Measurements from ENCODE around the gene COMMD2. TPM values are rescaled to one million over a fixed set of nuclear protein-coding genes. Genes with fewer than 3 reads are reported as not detected.

Gene COMMD2
- total and polyA plus RNA-seq, 2 of the 4 experiments (the other 2 are of a cell fraction): 23.6 to 46.1 TPM

DNA sequence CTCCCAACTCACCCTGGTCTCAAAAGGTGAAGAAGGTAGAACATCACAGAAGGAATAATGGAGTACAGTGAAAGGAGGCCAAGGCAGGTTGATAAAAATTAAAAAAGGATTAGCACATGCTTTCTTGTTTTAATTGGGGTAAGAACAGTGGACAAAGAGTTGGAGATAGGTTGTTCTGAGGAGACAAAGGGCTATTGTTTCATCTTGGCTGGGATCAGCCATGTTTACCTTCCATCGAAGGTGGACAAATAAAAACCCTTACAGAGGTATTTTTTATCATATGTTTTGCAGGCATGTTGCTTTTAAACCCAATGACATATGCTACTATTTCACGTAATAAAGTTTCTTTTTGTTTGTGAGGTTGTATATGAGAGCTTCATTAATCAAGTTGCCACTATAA is 12.9 kb downstream of the COMMD2 start:
- H2AFZ ChIP-seq (replicated peaks; ENCODE audit: low read length, poor library complexity): no peak overlapping the region
- H3K14ac ChIP-seq (replicated peaks; ENCODE audit: low read depth, low read length): no peak overlapping the region
- H3K9me1 ChIP-seq (ENCODE audit: insufficient read depth, low read length): no peaks in the 10 kb centered on the region
- H4K20me1 ChIP-seq (ENCODE audit: insufficient read depth, low read length): no peaks in the 10 kb centered on the region
- POLR2A ChIA-PET (ENCODE audit: unreplicated experiment): interaction anchor here (0.5 kb wide), 1 partner anchor 784 kb away, joined by 3 read pairs; no protein-coding TSS in a partner anchor
- H3K18ac ChIP-seq (ENCODE audit: low read depth, low read length): no peak overlapping the region
- TF ChIP-seq RCOR1 (IDR thresholded peaks at IDR 0.05; ENCODE audit: insufficient replicate concordance, low read length): no peak
- no peak for TF ChIP-seq CHD1 (IDR thresholded peaks at IDR 0.05; ENCODE audit: low read depth, low read length)
- no peak for TF ChIP-seq BHLHE40 (IDR thresholded peaks at IDR 0.05; ENCODE audit: low read depth, low read length)
- TF ChIP-seq, protein P1, sequence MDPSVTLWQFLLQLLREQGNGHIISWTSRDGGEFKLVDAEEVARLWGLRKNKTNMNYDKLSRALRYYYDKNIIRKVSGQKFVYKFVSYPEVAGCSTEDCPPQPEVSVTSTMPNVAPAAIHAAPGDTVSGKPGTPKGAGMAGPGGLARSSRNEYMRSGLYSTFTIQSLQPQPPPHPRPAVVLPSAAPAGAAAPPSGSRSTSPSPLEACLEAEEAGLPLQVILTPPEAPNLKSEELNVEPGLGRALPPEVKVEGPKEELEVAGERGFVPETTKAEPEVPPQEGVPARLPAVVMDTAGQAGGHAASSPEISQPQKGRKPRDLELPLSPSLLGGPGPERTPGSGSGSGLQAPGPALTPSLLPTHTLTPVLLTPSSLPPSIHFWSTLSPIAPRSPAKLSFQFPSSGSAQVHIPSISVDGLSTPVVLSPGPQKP (IDR thresholded peaks at IDR 0.05; ENCODE audit: borderline replicate concordance, low read depth, low read length): no peak
- TF ChIP-seq POLR2A (IDR thresholded peaks at IDR 0.05; ENCODE audit: low read depth, low read length): no peak
- TF ChIP-seq RAD21 (IDR thresholded peaks at IDR 0.05; ENCODE audit: low read length): no peak
- TF ChIP-seq, protein P2, sequence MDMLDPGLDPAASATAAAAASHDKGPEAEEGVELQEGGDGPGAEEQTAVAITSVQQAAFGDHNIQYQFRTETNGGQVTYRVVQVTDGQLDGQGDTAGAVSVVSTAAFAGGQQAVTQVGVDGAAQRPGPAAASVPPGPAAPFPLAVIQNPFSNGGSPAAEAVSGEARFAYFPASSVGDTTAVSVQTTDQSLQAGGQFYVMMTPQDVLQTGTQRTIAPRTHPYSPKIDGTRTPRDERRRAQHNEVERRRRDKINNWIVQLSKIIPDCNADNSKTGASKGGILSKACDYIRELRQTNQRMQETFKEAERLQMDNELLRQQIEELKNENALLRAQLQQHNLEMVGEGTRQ (IDR thresholded peaks at IDR 0.05; ENCODE audit: low read depth, low read length): no peak
- no peak for TF ChIP-seq MXI1 (IDR thresholded peaks at IDR 0.05; ENCODE audit: borderline replicate concordance, low read depth, low read length)
- no peak for TF ChIP-seq CEBPB (IDR thresholded peaks at IDR 0.05; ENCODE audit: low read depth, low read length)
- TF ChIP-seq NFE2L2 (IDR thresholded peaks at IDR 0.05; ENCODE audit: low read depth, low read length): no peak
- TF ChIP-seq MAZ (IDR thresholded peaks at IDR 0.05; ENCODE audit: borderline replicate concordance, low read depth, low read length): no peak
- TF ChIP-seq RFX5 (IDR thresholded peaks at IDR 0.05; ENCODE audit: low read depth, low read length): no peak
- TF ChIP-seq, protein P3, sequence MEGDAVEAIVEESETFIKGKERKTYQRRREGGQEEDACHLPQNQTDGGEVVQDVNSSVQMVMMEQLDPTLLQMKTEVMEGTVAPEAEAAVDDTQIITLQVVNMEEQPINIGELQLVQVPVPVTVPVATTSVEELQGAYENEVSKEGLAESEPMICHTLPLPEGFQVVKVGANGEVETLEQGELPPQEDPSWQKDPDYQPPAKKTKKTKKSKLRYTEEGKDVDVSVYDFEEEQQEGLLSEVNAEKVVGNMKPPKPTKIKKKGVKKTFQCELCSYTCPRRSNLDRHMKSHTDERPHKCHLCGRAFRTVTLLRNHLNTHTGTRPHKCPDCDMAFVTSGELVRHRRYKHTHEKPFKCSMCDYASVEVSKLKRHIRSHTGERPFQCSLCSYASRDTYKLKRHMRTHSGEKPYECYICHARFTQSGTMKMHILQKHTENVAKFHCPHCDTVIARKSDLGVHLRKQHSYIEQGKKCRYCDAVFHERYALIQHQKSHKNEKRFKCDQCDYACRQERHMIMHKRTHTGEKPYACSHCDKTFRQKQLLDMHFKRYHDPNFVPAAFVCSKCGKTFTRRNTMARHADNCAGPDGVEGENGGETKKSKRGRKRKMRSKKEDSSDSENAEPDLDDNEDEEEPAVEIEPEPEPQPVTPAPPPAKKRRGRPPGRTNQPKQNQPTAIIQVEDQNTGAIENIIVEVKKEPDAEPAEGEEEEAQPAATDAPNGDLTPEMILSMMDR (conservative IDR thresholded peaks at IDR 0.05; ENCODE audit: low read depth, low read length): no peak
- no peak for TF ChIP-seq MAFK (IDR thresholded peaks at IDR 0.05; ENCODE audit: low read depth, low read length)
- TF ChIP-seq SMC3 (IDR thresholded peaks at IDR 0.05; ENCODE audit: low read depth, low read length): no peak
- TF ChIP-seq FOS (IDR thresholded peaks at IDR 0.05; ENCODE audit: low read depth, low read length): no peak
- H2BK120ac ChIP-seq (ENCODE audit: low read depth, low read length): no peak overlapping the region
- H4K8ac ChIP-seq (ENCODE audit: low read depth in 2 of 2, low read length in 2 of 2): no peak overlapping the region
- no peak overlapping the region for H4K91ac ChIP-seq (ENCODE audit: insufficient read depth, low read depth, low read length)
- DNase-seq (no peak), ATAC-seq (ENCODE audit: low read depth) (no peak)
- no peak overlapping the region for H3K4ac ChIP-seq (ENCODE audit: low read depth, low read length)
- H2BK15ac ChIP-seq (ENCODE audit: low read depth, low read length): no peak overlapping the region
- H3K4me1 ChIP-seq (ENCODE audit: control insufficient read depth, insufficient read depth, low read length): peaks cover 4% of the 10 kb centered on the region
- no peak overlapping the region for H3K56ac ChIP-seq (ENCODE audit: extremely low read depth, insufficient read depth, low read length)
- no peak overlapping the region for H2BK20ac ChIP-seq (ENCODE audit: low read depth, low read length)
- in situ Hi-C loops (cut with MboI; ENCODE audit: low sequenced_read_pairs) (no loop called here), dilution Hi-C loops (cut with HindIII; ENCODE audit: low sequenced_read_pairs, unreplicated experiment) (loop anchor here (25.0 kb wide), 1 partner anchor 227 kb away; no protein-coding TSS in a partner anchor), intact Hi-C loops (cut with micrococcal nuclease) (no loop called here)
- peaks cover 2 to 11% of the 10 kb centered on the region in 2 experiments; a peak in 3 of 4 replicates for H3K79me1 ChIP-seq (ENCODE audit: low read depth in 1 of 2, low read length in 2 of 2)
- H3K23ac ChIP-seq (ENCODE audit: low read depth, low read length): no peak overlapping the region
- H4K5ac ChIP-seq (ENCODE audit: low read depth, low read length): no peak overlapping the region
- H3K9ac ChIP-seq (ENCODE audit: low read depth, low read length): no peak overlapping the region
- peaks cover 5% of the 10 kb centered on the region for H3K36me3 ChIP-seq (ENCODE audit: control insufficient read depth, insufficient read depth, low read length)
- H3K27ac ChIP-seq (ENCODE audit: insufficient read depth, low read length): no peak overlapping the region
- H3K4me3 ChIP-seq (ENCODE audit: insufficient read depth, low read depth, low read length): no peak overlapping the region
- CTCF ChIA-PET: no interaction called here
- no peak overlapping the region for H2AK5ac ChIP-seq (ENCODE audit: low read depth, low read length)
- H3K9me3 ChIP-seq (ENCODE audit: control insufficient read depth, insufficient read depth, low read length): no peaks in the 10 kb centered on the region
- no peak overlapping the region for H2AK9ac ChIP-seq (replicated peaks; ENCODE audit: low read depth, low read length, poor library complexity)
- no peak overlapping the region for H3K4me2 ChIP-seq (ENCODE audit: low read depth, low read length)
- H2BK5ac ChIP-seq (ENCODE audit: low read depth, low read length, poor library complexity, severe bottlenecking): no peak overlapping the region
- no CpG with 5 or more reads among the region's 2 CpGs for WGBS, 2 experiments (ENCODE audit: extremely low coverage in 2 of 2, insufficient read length in 1 of 2)
- no peaks in the 10 kb centered on the region for H3K27me3 ChIP-seq (ENCODE audit: control insufficient read depth, insufficient read depth, low read length)
- no TSS peak for BruUV-seq (replicated peaks)

Data from IMR-90 (cell line).